ENCODE measurements around the gene FHOD3. TPM values are rescaled to one million over a fixed set of nuclear protein-coding genes. Genes with fewer than 3 reads are reported as not detected.

The FHOD3 gene
- total RNA-seq, 4 donors from 2014 or later = 3.5 to 40.0 (median 14.5) TPM

DNA sequence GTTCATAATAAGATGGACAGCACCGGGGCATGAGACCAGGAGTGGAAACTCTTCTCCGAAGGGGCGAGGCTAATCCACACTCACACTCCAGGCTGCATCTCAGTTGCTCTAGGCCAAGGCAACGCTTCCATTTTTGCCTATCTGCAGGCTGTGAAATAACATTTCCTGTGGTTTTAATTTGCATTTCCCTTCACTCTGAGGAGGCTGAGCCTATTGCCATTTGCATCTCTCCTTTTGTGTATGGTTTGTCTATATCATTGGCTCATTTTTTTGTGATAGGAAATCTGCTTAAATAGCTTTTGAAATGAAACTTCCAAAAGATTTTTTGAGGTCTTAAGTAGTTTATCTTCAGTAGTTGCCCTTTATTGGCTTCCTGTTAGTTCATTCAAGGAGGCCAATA is 473.7 kb downstream of the FHOD3 start:
- H3K27me3 ChIP-seq = no peaks in the 10 kb centered on the region
- in situ Hi-C loops (cut with MboI; ENCODE audit: low pct_ligation_motif_present in 1 of 4, low pct_unique_long_range_greater_than_20kb in 1 of 4, low sequenced_read_pairs in 3 of 4) (loop anchor here in 1 of 4 donors (25.0 kb wide), 1 partner anchor 484 kb away; the partner anchor contains the start of gene FHOD3), intact Hi-C loops (cut with DNase I; ENCODE audit: low total_unique reads) (no loop called here)
- H3K36me3 ChIP-seq = no peaks in the 10 kb centered on the region
- TF ChIP-seq EP300 (IDR thresholded peaks at IDR 0.05; ENCODE audit: low read depth) (no peak), POLR2AphosphoS5 (IDR thresholded peaks at IDR 0.05) (no peak), POLR2A (IDR thresholded peaks at IDR 0.05) (no peak)
- TF ChIP-seq, protein P1, sequence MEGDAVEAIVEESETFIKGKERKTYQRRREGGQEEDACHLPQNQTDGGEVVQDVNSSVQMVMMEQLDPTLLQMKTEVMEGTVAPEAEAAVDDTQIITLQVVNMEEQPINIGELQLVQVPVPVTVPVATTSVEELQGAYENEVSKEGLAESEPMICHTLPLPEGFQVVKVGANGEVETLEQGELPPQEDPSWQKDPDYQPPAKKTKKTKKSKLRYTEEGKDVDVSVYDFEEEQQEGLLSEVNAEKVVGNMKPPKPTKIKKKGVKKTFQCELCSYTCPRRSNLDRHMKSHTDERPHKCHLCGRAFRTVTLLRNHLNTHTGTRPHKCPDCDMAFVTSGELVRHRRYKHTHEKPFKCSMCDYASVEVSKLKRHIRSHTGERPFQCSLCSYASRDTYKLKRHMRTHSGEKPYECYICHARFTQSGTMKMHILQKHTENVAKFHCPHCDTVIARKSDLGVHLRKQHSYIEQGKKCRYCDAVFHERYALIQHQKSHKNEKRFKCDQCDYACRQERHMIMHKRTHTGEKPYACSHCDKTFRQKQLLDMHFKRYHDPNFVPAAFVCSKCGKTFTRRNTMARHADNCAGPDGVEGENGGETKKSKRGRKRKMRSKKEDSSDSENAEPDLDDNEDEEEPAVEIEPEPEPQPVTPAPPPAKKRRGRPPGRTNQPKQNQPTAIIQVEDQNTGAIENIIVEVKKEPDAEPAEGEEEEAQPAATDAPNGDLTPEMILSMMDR (IDR thresholded peaks at IDR 0.05) = no peak
- 60 to 78% methylated on average over 1 to 4 of the region's 4 CpGs for WGBS, 2 donors (ENCODE audit: low coverage in 1 of 2)
- no peak overlapping the region for H3K27ac ChIP-seq
- H3K4me1 ChIP-seq = no peaks in the 10 kb centered on the region
- no peak overlapping the region for H3K4me3 ChIP-seq
- DNase-seq = no peak
- no peaks in the 10 kb centered on the region for H3K9me3 ChIP-seq

DNA sequence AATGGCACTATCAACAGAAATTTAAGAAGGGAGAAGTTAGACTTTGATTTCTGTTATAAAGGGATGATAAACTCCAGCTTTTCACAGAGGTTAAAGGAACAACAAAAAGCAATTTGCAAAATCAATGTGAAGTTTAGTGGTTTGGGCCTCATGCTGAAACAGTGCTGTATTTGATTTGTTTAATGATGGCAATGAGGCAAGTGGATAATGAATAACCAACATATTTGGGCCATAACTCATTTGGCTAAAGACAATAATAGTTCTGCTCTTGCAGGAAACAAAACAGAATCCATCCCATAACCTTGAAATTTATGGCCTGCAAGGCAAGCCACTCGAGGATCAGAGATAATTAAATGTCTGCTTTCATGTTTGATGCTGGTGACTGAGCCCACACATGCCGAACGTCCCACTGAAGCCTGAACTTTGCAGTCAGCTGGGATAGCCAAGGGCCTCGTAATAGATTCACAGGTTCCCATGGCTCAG is 474.8 kb downstream of the FHOD3 start:
- Histone ChIP-seq H3K27me3 (no peaks in the 10 kb centered on the region), H3K27ac (no peak overlapping the region), H3K4me1 (no peaks in the 10 kb centered on the region), H3K9me3 (no peaks in the 10 kb centered on the region), H3K36me3 (no peaks in the 10 kb centered on the region), H3K4me3 (no peak overlapping the region)
- WGBS, 2 donors (ENCODE audit: low coverage in 1 of 2) = 15% methylated on average over 4 of the region's 4 CpGs; no CpG with 5 or more reads in 1 of the 2 donors
- TF ChIP-seq POLR2AphosphoS5 (IDR thresholded peaks at IDR 0.05) (no peak), EP300 (IDR thresholded peaks at IDR 0.05; ENCODE audit: low read depth) (no peak), POLR2A (IDR thresholded peaks at IDR 0.05) (no peak)
- TF ChIP-seq, protein P1 (IDR thresholded peaks at IDR 0.05) = no peak
- in situ Hi-C loops (cut with MboI; ENCODE audit: low pct_ligation_motif_present in 1 of 4, low pct_unique_long_range_greater_than_20kb in 1 of 4, low sequenced_read_pairs in 3 of 4) (loop anchor here in 1 of 4 donors (25.0 kb wide), 1 partner anchor 485 kb away; the partner anchor contains the start of gene FHOD3), intact Hi-C loops (cut with DNase I; ENCODE audit: low total_unique reads) (no loop called here)
- no peak for DNase-seq

DNA sequence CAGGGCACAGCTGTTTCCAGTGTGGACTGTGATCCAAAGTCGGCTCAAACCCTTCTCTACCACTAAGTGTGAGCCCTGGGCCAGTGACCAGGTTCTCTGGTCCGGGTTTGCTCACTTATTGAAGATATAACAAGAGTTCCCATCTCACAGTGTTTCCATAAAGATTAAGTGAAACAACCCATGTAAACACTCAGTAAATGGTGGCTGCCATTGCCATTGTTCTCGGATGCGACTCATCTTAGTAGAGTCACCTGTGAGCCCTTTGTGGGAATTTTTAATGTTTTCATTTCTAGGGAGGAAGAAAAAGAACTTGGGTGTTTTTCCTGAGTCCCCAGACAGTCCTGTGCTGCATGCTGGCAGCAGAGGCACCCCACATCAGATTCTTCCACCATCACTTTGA is 477.9 kb downstream of the FHOD3 start:
- H3K4me3 ChIP-seq = no peak overlapping the region
- H3K27ac ChIP-seq = no peak overlapping the region
- 87% methylated on average over 4 of the region's 4 CpGs; no CpG with 5 or more reads in 1 of the 2 donors for WGBS, 2 donors (ENCODE audit: low coverage in 1 of 2)
- no peak for DNase-seq
- no peaks in the 10 kb centered on the region for H3K4me1 ChIP-seq
- in situ Hi-C loops (cut with MboI; ENCODE audit: low pct_ligation_motif_present in 1 of 4, low pct_unique_long_range_greater_than_20kb in 1 of 4, low sequenced_read_pairs in 3 of 4) = no loop called here
- no peaks in the 10 kb centered on the region for H3K27me3 ChIP-seq
- intact Hi-C loops (cut with DNase I; ENCODE audit: low total_unique reads) = no loop called here
- H3K9me3 ChIP-seq = no peaks in the 10 kb centered on the region
- no peaks in the 10 kb centered on the region for H3K36me3 ChIP-seq
- TF ChIP-seq POLR2A (IDR thresholded peaks at IDR 0.05) (no peak), POLR2AphosphoS5 (IDR thresholded peaks at IDR 0.05) (no peak), EP300 (IDR thresholded peaks at IDR 0.05; ENCODE audit: low read depth) (no peak)
- TF ChIP-seq, protein P1 (IDR thresholded peaks at IDR 0.05) = no peak

DNA sequence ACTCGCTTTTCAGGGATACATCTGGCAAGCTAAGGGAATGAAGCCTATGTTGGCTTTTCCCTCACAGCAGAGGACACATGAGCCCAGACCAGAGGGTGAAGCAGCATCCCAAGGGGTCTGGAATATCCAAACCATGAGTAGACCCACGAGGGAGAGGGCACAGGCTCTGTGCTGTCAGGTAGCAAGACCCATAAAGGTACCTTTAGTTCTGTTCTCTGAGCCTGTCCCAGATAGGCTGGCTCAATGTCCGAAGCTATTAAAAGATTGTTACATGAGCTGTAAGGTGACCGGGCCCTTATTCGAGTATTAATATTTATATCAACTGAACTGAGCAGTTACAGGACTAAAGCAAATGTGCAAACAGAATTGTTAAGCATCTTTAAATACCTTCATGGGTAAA is 479.1 kb downstream of the FHOD3 start:
- Histone ChIP-seq H3K36me3 (no peaks in the 10 kb centered on the region), H3K27ac (no peak overlapping the region), H3K4me1 (no peaks in the 10 kb centered on the region), H3K27me3 (no peaks in the 10 kb centered on the region), H3K4me3 (no peak overlapping the region), H3K9me3 (no peaks in the 10 kb centered on the region)
- 92% methylated on average over 5 of the region's 5 CpGs; no CpG with 5 or more reads in 1 of the 2 donors for WGBS, 2 donors (ENCODE audit: low coverage in 1 of 2)
- no peak for DNase-seq
- TF ChIP-seq POLR2A (IDR thresholded peaks at IDR 0.05) (no peak), POLR2AphosphoS5 (IDR thresholded peaks at IDR 0.05) (no peak), EP300 (IDR thresholded peaks at IDR 0.05; ENCODE audit: low read depth) (no peak)
- TF ChIP-seq, protein P1 (IDR thresholded peaks at IDR 0.05) = no peak
- in situ Hi-C loops (cut with MboI; ENCODE audit: low pct_ligation_motif_present in 1 of 4, low pct_unique_long_range_greater_than_20kb in 1 of 4, low sequenced_read_pairs in 3 of 4) = no loop called here
- intact Hi-C loops (cut with DNase I; ENCODE audit: low total_unique reads) = no loop called here
